HEK293 (cell line): ENCODE data around the gene RXYLT1.
"Not testable (repeated sequence)": the region's sequence is repeated elsewhere in the genome, so short reads cannot be mapped to it uniquely, and the experiment has no call there.

Experiments
- CTCF ChIA-PET: fragments of 350-600 bp; formaldehyde crosslinking; extraction: SDS; loops from one replicate; lab custom pipeline; 2021; ENCODE audit warnings: antibody characterized with exemption; lab: Yijun Ruan, JAX
- POLR2A ChIA-PET: fragments of 300-600 bp; formaldehyde crosslinking; extraction: SDS; loops from one replicate; lab custom pipeline; 2020; ENCODE audit warnings: antibody characterized with exemption, inconsistent platforms; lab: Yijun Ruan, JAX
- H3K27ac ChIP-seq: fragments of 200-500 bp; sonication (Bioruptor generic); 2 replicates; pipeline ENCODE4 v1.5.1; 2014; ENCODE audit warnings: low read depth, low read length, control low read depth, inconsistent platforms; ENCODE audit errors: extremely low read depth
- H3K36me3 ChIP-seq, 2 experiments: fragments of 200-500 bp in 1 of 2; sonication (Bioruptor generic) in 1 of 2; 1 replicate in 1 of 2; 2 replicates in 1 of 2; pipeline ENCODE4 v1.5.1; 2014 to 2017; ENCODE audit warnings: inconsistent platforms in 2 of 2, low read length in 2 of 2; ENCODE audit not compliant: control insufficient read depth in 2 of 2, insufficient read depth in 1 of 2
- H3K4me1 ChIP-seq: fragments of 200-500 bp; sonication (Bioruptor generic); 2 replicates; pipeline ENCODE4 v1.5.1; 2014; ENCODE audit warnings: mild to moderate bottlenecking, low read length, inconsistent platforms; ENCODE audit not compliant: control insufficient read depth, insufficient read depth
- H3K4me3 ChIP-seq: 2 replicates; pipeline ENCODE4 v1.5.1; 2011; ENCODE audit warnings: low read depth, mild to moderate bottlenecking, control low read depth, low read length, moderate library complexity
- H3K9me3 ChIP-seq: fragments of 200-500 bp; sonication (Bioruptor generic); 2 replicates; pipeline ENCODE4 v1.5.1; 2014; ENCODE audit warnings: low read depth, low read length, inconsistent platforms; ENCODE audit not compliant: control insufficient read depth, insufficient read depth
- HOXA7 ChIP-seq: sonication (generic); formaldehyde crosslinking; IDR thresholded peaks from 2 replicates; pipeline ENCODE4 v1.8.1; 2022; ENCODE audit warnings: missing genetic modification reagents, borderline replicate concordance
- KLF8 ChIP-seq: fragments of 450-650 bp; formaldehyde crosslinking; IDR thresholded peaks from 2 replicates; pipeline ENCODE4 v1.5.1; 2016; ENCODE audit warnings: missing biosample characterization, missing genetic modification characterization
- YY2 ChIP-seq: fragments of 450-650 bp; formaldehyde crosslinking; IDR thresholded peaks from 2 replicates; pipeline ENCODE4 v1.5.1; 2016; ENCODE audit warnings: missing biosample characterization, missing genetic modification characterization
- ZNF501 ChIP-seq: fragments of 450-650 bp; formaldehyde crosslinking; IDR thresholded peaks from 2 replicates; pipeline ENCODE4 v1.5.1; 2016; ENCODE audit warnings: missing biosample characterization, missing genetic modification characterization
- ZNF596 ChIP-seq: fragments of 450-650 bp; IDR thresholded peaks from 2 replicates; pipeline ENCODE4 v1.5.0; 2018; ENCODE audit warnings: missing biosample characterization, mild to moderate bottlenecking, missing genetic modification characterization, moderate library complexity
- ZNF660 ChIP-seq: fragments of 450-650 bp; IDR thresholded peaks from 2 replicates; pipeline ENCODE4 v1.5.1; 2018; ENCODE audit warnings: missing biosample characterization, mild to moderate bottlenecking, missing genetic modification characterization
- ZSCAN18 ChIP-seq: fragments of 450-650 bp; formaldehyde crosslinking; IDR thresholded peaks from 2 replicates; pipeline ENCODE4 v1.5.1; 2016; ENCODE audit warnings: missing biosample characterization, missing genetic modification characterization

RXYLT1 gene

DNA sequence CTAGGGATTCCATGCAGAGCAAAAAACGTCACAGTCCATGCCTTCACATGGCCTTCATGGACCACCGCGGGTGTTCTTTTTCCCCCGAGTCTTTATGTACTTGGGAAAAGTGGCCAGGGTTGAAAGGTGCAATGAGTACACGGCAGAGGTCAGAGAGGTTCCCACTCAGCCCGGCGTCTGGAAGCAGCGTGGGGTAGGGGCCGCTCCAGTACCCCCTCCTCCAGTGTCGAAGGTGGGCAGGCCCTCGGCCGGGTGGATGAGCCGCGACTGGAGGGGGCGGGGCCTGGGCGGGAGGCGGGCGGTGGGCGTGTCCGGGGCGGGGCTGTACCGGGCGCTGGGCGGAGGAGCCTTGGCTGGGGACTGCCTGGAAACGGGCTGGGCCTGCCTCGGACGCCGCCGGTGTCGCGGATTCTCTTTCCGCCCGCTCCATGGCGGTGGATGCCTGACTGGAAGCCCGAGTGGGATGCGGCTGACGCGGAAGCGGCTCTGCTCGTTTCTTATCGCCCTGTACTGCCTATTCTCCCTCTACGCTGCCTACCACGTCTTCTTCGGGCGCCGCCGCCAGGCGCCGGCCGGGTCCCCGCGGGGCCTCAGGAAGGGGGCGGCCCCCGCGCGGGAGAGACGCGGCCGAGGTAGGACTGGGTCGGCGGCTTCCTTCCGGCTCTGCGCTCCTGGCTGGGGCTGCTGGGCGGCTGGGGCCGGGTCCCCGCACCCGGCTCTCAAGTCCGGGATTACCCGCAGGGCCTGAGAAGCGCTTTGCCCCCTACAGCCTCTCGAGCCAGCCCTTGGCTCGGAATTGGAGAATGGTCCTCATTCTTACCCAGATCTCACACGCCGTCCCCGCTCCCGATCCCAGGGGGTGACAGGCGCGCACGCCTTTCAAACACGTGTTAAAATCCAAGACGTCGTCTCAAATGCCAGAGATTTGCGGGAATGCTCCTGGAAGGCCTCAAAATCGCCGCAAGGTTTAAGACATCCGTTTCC, at the start of gene RXYLT1 (continued):
- TF ChIP-seq ZNF596 = 0 out of 2 replicates have a peak, but pooled peaks have one; percentile 8
- TF ChIP-seq YY2 (tag by site-specific recombination) = no peak
- peak; percentile 85; the same call in 1 of the 2 replicates for TF ChIP-seq ZNF660 (tag by site-specific recombination)
- TF ChIP-seq HOXA7 = no peak
- no peak for TF ChIP-seq ZSCAN18 (tag by site-specific recombination)
- TF ChIP-seq KLF8 (tag by site-specific recombination) = peak; percentile 96
- TF ChIP-seq ZNF501 = peak; percentile 54; the same call in 1 of the 2 replicates

DNA sequence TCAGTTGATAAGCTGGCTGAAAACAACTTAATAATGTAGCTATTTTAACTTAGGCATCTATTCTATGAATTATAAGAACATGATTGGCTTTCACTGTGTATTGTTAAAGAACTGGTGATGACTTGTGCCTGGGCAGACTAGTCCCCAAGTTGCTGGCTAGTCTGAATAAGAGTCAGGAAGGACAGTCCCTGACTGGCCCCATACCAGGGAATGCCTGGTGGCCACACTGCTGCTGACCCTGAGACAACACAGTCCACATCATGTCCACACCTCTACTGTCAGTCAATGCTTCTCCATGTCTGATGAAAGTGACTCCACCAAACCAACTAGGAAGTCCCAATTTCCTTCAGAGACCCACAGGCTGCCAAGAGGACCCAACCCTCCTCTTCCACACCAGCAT, 46.9 kb upstream of the RXYLT1 start:
- H3K4me3 ChIP-seq, CTCF ChIA-PET, POLR2A ChIA-PET, H3K36me3 ChIP-seq, H3K4me1 ChIP-seq, H3K9me3 ChIP-seq, H3K27ac ChIP-seq: not testable (repeated sequence)

DNA sequence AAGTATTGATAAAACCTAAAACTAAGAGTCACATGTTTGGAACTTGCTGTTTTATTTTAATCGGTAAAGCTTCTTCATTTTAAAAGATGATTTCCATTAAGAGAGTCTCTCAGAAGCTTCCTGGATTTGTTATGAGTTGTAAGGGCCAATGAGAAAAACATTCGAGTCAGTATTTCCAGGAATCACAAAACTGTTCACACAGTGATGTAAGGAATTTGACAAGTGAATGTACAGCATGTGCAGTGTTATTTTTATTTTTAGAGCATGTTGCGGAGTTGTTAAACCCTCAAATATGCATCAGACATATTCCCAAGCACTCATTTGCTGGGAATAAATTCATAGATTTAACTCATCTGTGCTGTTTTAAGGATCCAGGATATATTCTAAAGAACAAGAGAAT, 46.1 kb upstream of the RXYLT1 start:
- CTCF ChIA-PET, H3K36me3 ChIP-seq, H3K9me3 ChIP-seq, H3K4me3 ChIP-seq, POLR2A ChIA-PET, H3K4me1 ChIP-seq, H3K27ac ChIP-seq: not testable (repeated sequence)

GRCh38 chr12:63740551-63740950, 39.2 kb upstream of the RXYLT1 start:
- CTCF ChIA-PET, H3K9me3 ChIP-seq, POLR2A ChIA-PET, H3K36me3 ChIP-seq, H3K4me3 ChIP-seq, H3K4me1 ChIP-seq, H3K27ac ChIP-seq: not testable (repeated sequence)

GRCh38 chr12:63741431-63741830, 38.3 kb upstream of the RXYLT1 start:
- H3K4me3 ChIP-seq, H3K4me1 ChIP-seq, H3K36me3 ChIP-seq, H3K9me3 ChIP-seq, POLR2A ChIA-PET, CTCF ChIA-PET, H3K27ac ChIP-seq: not testable (repeated sequence)

- POLR2A ChIA-PET, H3K27ac ChIP-seq, H3K4me3 ChIP-seq, H3K9me3 ChIP-seq, H3K4me1 ChIP-seq, CTCF ChIA-PET, H3K36me3 ChIP-seq: not testable (repeated sequence)
These were observed 35.6 kb upstream of the RXYLT1 start for GRCh38 chr12:63744110-63744509.

DNA sequence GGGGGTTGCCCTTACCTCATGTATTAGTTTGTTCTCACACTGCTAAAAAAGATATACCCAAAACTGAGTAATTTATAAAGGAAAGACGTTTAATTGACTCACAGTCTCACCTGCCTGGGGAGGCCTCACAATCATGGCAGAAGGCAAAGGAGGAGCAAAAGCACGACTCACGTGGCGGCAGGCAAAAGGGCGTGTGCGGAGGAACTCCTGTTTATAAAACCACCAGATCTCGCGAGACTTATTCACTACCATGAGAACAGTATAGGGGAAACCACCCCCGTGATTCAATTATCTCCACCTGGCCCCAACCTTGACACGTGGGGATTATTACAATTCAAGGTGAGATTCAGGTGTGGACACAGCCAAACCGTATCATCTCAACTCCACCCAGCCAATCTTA, 33.2 kb upstream of the RXYLT1 start:
- CTCF ChIA-PET, H3K36me3 ChIP-seq, H3K4me1 ChIP-seq, H3K4me3 ChIP-seq, H3K27ac ChIP-seq, H3K9me3 ChIP-seq, POLR2A ChIA-PET: not testable (repeated sequence)

DNA sequence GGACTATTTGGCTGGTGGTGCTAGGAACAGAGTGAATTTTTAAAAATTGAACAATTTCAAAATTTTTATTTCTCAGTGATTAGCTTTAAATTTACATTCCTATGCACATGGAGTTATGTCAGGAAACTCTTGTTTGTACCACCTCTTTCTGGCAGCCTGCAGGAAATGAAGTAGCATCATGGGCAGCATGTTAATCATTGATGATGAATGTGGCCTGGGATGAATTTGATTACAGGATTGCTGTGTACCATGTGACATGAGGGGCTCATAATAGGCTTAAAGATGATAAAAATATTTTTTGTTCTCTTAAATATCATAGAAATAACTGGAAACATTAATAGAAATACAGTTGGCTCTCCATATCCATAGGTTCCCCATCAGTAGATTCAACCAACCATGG, 32.6 kb upstream of the RXYLT1 start:
- CTCF ChIA-PET, H3K9me3 ChIP-seq, H3K27ac ChIP-seq, POLR2A ChIA-PET, H3K4me1 ChIP-seq, H3K36me3 ChIP-seq, H3K4me3 ChIP-seq: not testable (repeated sequence)
